GM18508 (cell line): ENCODE results near the gene PIP4K2B.
"Not testable (repeated sequence)": the region's sequence is repeated elsewhere in the genome, so short reads cannot be mapped to it uniquely, and the experiment has no call there.

Experiments used
- ATAC-seq: cut with Tn5 transposase; IDR thresholded peaks from one replicate; pipeline ENCODE4 v1.9.1; 2021; ENCODE audit warnings: moderate number of reproducible peaks; ENCODE audit not compliant: insufficient read depth, unreplicated experiment

PIP4K2B gene

GRCh38 chr17:38799501-38800236 is at the start of gene PIP4K2B:
Gene PIP4K2B (minus strand): TSS chr17:38799556. CDS start chr17:38799424, 132 bp downstream.
- ATAC-seq: peak; percentile 47

- no peak for ATAC-seq
These were observed 49.2 kb upstream of the PIP4K2B start for GRCh38 chr17:38848557-38848891.

- no peak for ATAC-seq
These were observed 45.0 kb upstream of the PIP4K2B start for GRCh38 chr17:38844261-38844757.

GRCh38 chr17:38825762-38826247 is 26.4 kb upstream of the PIP4K2B start:
- ATAC-seq: no peak

- ATAC-seq: no peak
These were observed 25.8 kb upstream of the PIP4K2B start, which contains the start of gene CWC25 for GRCh38 chr17:38824899-38825761. Gene CWC25 (minus strand): TSS chr17:38825321. CDS start chr17:38825183, 138 bp downstream.

- ATAC-seq: no peak
These were observed 16.3 kb upstream of the PIP4K2B start for GRCh38 chr17:38815576-38816193.

- no peak for ATAC-seq
These were observed 10.5 kb upstream of the PIP4K2B start for GRCh38 chr17:38809828-38810227.

- ATAC-seq: no peak
These were observed 943 bp upstream of the PIP4K2B start for GRCh38 chr17:38800237-38800760.

- ATAC-seq: no peak
These were observed 499 bp downstream of the PIP4K2B start for GRCh38 chr17:38798614-38799500.

- no peak for ATAC-seq
These were observed 1.5 kb downstream of the PIP4K2B start for GRCh38 chr17:38797828-38798227.

- no peak for ATAC-seq
These were observed 2.2 kb downstream of the PIP4K2B start for GRCh38 chr17:38797158-38797490.

GRCh38 chr17:38796451-38797157 is 2.8 kb downstream of the PIP4K2B start:
- no peak for ATAC-seq

GRCh38 chr17:38794221-38794620 is 5.1 kb downstream of the PIP4K2B start:
- ATAC-seq: no peak

- ATAC-seq: no peak
These were observed 8.2 kb downstream of the PIP4K2B start for GRCh38 chr17:38791162-38791561.

GRCh38 chr17:38790148-38790707 is 9.1 kb downstream of the PIP4K2B start:
- ATAC-seq: not testable (repeated sequence)

GRCh38 chr17:38789185-38789584 is 10.2 kb downstream of the PIP4K2B start:
- no peak for ATAC-seq

GRCh38 chr17:38787999-38788398 is 11.4 kb downstream of the PIP4K2B start:
- ATAC-seq: not testable (repeated sequence)

- ATAC-seq: no peak
These were observed 13.0 kb downstream of the PIP4K2B start for GRCh38 chr17:38786372-38786771.

GRCh38 chr17:38783227-38783626 is 16.1 kb downstream of the PIP4K2B start:
- ATAC-seq: no peak
